H9 (cell line): ENCODE data around the gene STAP2. TPM values are rescaled to one million over a fixed set of nuclear protein-coding genes. Genes with fewer than 3 reads are reported as not detected.

Source experiments
- DNase-seq: peaks from one replicate; pipeline ENCODE4 v3.0.0-alpha.2; 2017
- H2AFZ ChIP-seq: one replicate; pipeline ENCODE4 v1.6.1; 2013; ENCODE audit warnings: mild to moderate bottlenecking, low read length, control low read depth, moderate library complexity
- H2AK5ac ChIP-seq: 2 replicates; pipeline ENCODE4 v1.6.1; 2013; ENCODE audit warnings: low read length, control low read depth, mixed read lengths; ENCODE audit not compliant: insufficient read length
- H2BK120ac ChIP-seq: one replicate; pipeline ENCODE4 v1.6.1; 2013; ENCODE audit warnings: low read depth, mild to moderate bottlenecking, low read length, control low read depth, inconsistent platforms; ENCODE audit not compliant: poor library complexity, severe bottlenecking
- H2BK12ac ChIP-seq: 2 replicates; pipeline ENCODE4 v1.6.1; 2013; ENCODE audit warnings: low read length, control low read depth, mixed read lengths, low read depth; ENCODE audit not compliant: insufficient read length
- H2BK15ac ChIP-seq: 2 replicates; pipeline ENCODE4 v1.6.1; 2013; ENCODE audit warnings: low read depth, low read length, control low read depth
- H2BK20ac ChIP-seq: one replicate; pipeline ENCODE4 v1.6.1; 2013; ENCODE audit warnings: low read depth, mild to moderate bottlenecking, low read length, control low read depth, inconsistent platforms; ENCODE audit not compliant: poor library complexity, severe bottlenecking
- H2BK5ac ChIP-seq: 2 replicates; pipeline ENCODE4 v1.6.1; 2013; ENCODE audit warnings: low read length, control low read depth, mixed read lengths; ENCODE audit not compliant: insufficient read length
- H3K14ac ChIP-seq: 2 replicates; pipeline ENCODE4 v1.6.1; 2013; ENCODE audit warnings: low read length, control low read depth; ENCODE audit not compliant: insufficient read depth
- H3K18ac ChIP-seq: 2 replicates; pipeline ENCODE4 v1.6.1; 2013; ENCODE audit warnings: low read depth, mild to moderate bottlenecking, mixed read lengths, low read length, control low read depth; ENCODE audit not compliant: insufficient read length
- H3K23ac ChIP-seq: 2 replicates; pipeline ENCODE4 v1.6.1; 2013; ENCODE audit warnings: low read length, control low read depth, mixed read lengths, low read depth; ENCODE audit not compliant: insufficient read length
- H3K23me2 ChIP-seq: 2 replicates; pipeline ENCODE4 v1.6.1; 2013; ENCODE audit warnings: low read depth, mild to moderate bottlenecking, mixed read lengths, low read length, control low read depth; ENCODE audit not compliant: insufficient read length, poor library complexity, severe bottlenecking
- H3K27ac ChIP-seq: 2 replicates; pipeline ENCODE4 v1.5.1; 2013; ENCODE audit warnings: low read length, control low read depth, mixed read lengths, low read depth; ENCODE audit not compliant: insufficient read length
- H3K27me3 ChIP-seq: 2 replicates; pipeline ENCODE4 v1.6.1; 2013; ENCODE audit warnings: low read length, control low read depth, inconsistent platforms; ENCODE audit not compliant: insufficient read depth
- H3K4ac ChIP-seq: 2 replicates; pipeline ENCODE4 v1.6.1; 2013; ENCODE audit warnings: low read depth, mild to moderate bottlenecking, control low read depth, inconsistent platforms, low read length, moderate library complexity
- H3K4me1 ChIP-seq: 2 replicates; pipeline ENCODE4 v1.6.1; 2013; ENCODE audit warnings: low read length, control low read depth, inconsistent platforms; ENCODE audit not compliant: insufficient read depth
- H3K4me2 ChIP-seq: 2 replicates; pipeline ENCODE4 v1.6.1; 2013; ENCODE audit warnings: low read length, control low read depth, mixed read lengths; ENCODE audit not compliant: insufficient read length, insufficient read depth
- H3K56ac ChIP-seq: 2 replicates; pipeline ENCODE4 v1.6.1; 2013; ENCODE audit warnings: low read depth, mild to moderate bottlenecking, mixed read lengths, low read length, control low read depth; ENCODE audit not compliant: insufficient read length
- H3K79me1 ChIP-seq: 2 replicates; pipeline ENCODE4 v1.6.1; 2013; ENCODE audit warnings: low read depth, mild to moderate bottlenecking, moderate library complexity, low read length, control low read depth, inconsistent platforms; ENCODE audit not compliant: insufficient read depth, poor library complexity, severe bottlenecking
- H3K79me2 ChIP-seq: 2 replicates; pipeline ENCODE4 v1.6.1; 2013; ENCODE audit warnings: low read length, control low read depth, inconsistent platforms; ENCODE audit not compliant: insufficient read depth
- H3K9ac ChIP-seq: 2 replicates; pipeline ENCODE4 v1.6.1; 2013; ENCODE audit warnings: low read length, control low read depth, mixed read lengths; ENCODE audit not compliant: insufficient read length; ENCODE audit errors: extremely low read depth
- H3K9me3 ChIP-seq: one replicate; pipeline ENCODE4 v1.6.1; 2013; ENCODE audit warnings: low read depth, low read length, inconsistent platforms; ENCODE audit not compliant: control insufficient read depth
- H3T11ph ChIP-seq: one replicate; pipeline ENCODE4 v1.6.1; 2013; ENCODE audit warnings: mild to moderate bottlenecking, low read length, control low read depth, inconsistent platforms
- H4K20me1 ChIP-seq: one replicate; pipeline ENCODE4 v1.6.1; 2013; ENCODE audit not compliant: control insufficient read depth, insufficient read length, insufficient read depth
- H4K5ac ChIP-seq: 2 replicates; pipeline ENCODE4 v1.6.1; 2013; ENCODE audit warnings: low read depth, mild to moderate bottlenecking, mixed read lengths, low read length, control low read depth; ENCODE audit not compliant: insufficient read length
- H4K8ac ChIP-seq: replicated peaks from 2 replicates; pipeline ENCODE4 v1.6.1; 2013; ENCODE audit warnings: low read length, control low read depth, mixed read lengths, low read depth; ENCODE audit not compliant: insufficient read length
- H4K91ac ChIP-seq: 2 replicates; pipeline ENCODE4 v1.6.1; 2013; ENCODE audit warnings: low read depth, mild to moderate bottlenecking, moderate library complexity, mixed read lengths, low read length, control low read depth; ENCODE audit not compliant: insufficient read length
- H3K27ac Mint-ChIP-seq, 3 experiments: 2 replicates in 2 of 3; 3 replicates in 1 of 3; pipeline ENCODE4 v1.8.0; 2020 to 2021; ENCODE audit warnings: mixed read lengths in 3 of 3, mild to moderate bottlenecking in 1 of 3, moderate library complexity in 1 of 3
- H3K27me3 Mint-ChIP-seq: 2 replicates; pipeline ENCODE4 v1.8.0; 2021; ENCODE audit warnings: low read depth, mild to moderate bottlenecking, moderate library complexity, mixed read lengths
- H3K36me3 Mint-ChIP-seq, 3 experiments: 2 replicates in 2 of 3; 3 replicates in 1 of 3; pipeline ENCODE4 v1.8.0; 2020 to 2021; ENCODE audit warnings: low read depth in 3 of 3, mixed read lengths in 3 of 3; ENCODE audit not compliant: insufficient read depth in 1 of 3
- H3K4me1 Mint-ChIP-seq, 2 experiments: 2 replicates each; pipeline ENCODE4 v1.8.0; 2020; ENCODE audit warnings: mixed read lengths in 2 of 2
- H3K4me3 Mint-ChIP-seq, 2 experiments: 2 replicates in 1 of 2; 3 replicates in 1 of 2; pipeline ENCODE4 v1.8.0; 2020 to 2021; ENCODE audit warnings: mild to moderate bottlenecking in 2 of 2, mixed read lengths in 2 of 2, moderate library complexity in 1 of 2
- H3K9me3 Mint-ChIP-seq, 2 experiments: 2 replicates in 1 of 2; 3 replicates in 1 of 2; pipeline ENCODE4 v1.8.0; 2020; ENCODE audit warnings: mild to moderate bottlenecking in 2 of 2, mixed read lengths in 2 of 2, moderate library complexity in 1 of 2
- WGBS: extraction: QIAGEN DNeasy Blood & Tissue Kit; methylation state at CpG from one replicate; pipeline ENCODE4 v1.1.7; 2013; ENCODE audit warnings: missing lambda C conversion rate, low lambda C conversion rate, mixed read lengths; ENCODE audit not compliant: insufficient read length; ENCODE audit errors: extremely low coverage; 5-methylcytosine and 5-hydroxymethylcytosine counted together
- total RNA-seq: library from RNA; stranded (reverse); gene quantifications from 2 replicates; pipeline ENCODE4 v1.2.1, GENCODE V29; 2021
- TF ChIP-seq, protein P1 (sequence below): fragments of 200-600 bp; sonication (generic); conservative IDR thresholded peaks from 3 replicates; pipeline ENCODE4 v1.8.0; 2021; ENCODE audit warnings: antibody characterized with exemption, mild to moderate bottlenecking

STAP2 gene
- total RNA-seq, 1 experiment from 2014 or later, result 20.2 TPM

DNA sequence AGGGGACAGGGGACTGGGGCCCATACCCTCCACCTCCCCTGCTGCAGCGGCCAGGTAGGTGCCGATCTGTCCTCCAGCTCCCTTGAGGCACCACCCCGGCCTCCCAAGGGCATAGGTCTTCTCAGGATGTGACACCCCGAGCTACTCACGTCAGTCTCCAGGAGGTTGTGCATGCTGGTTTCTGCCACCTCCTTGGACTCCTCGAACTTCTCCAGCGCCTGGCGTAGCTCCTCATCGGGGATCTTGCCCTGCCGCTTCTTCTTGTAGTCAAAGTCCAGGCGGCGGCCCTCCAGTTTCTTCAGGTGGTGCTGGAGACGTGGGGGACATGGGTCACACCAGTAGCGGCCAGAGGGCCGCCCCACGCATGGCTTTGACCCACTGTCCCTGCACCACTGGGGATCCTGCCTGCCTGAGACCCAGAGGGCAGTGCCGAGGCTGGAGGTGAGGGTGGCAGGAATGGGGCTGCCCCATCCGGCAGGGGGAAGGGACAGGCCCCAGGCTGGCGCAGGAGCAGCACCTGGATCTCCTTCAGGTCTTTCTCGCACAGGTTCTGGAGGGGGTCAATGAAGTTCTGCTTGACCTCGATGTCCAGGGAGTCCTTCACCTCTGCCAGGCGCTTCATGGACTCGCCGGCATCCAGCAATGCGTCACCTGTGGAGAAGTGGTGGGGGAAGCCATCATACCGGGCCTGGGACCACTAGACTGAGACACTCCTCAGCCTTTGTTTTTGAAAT, 25.1 kb upstream of the STAP2 start:
- no CpG with 5 or more reads among the region's 26 CpGs for WGBS
- H2BK12ac ChIP-seq, result no peak overlapping the region
- H3K23me2 ChIP-seq, result no peaks in the 10 kb centered on the region
- no peak overlapping the region for H3K23ac ChIP-seq
- no peak overlapping the region for H3T11ph ChIP-seq
- Mint-ChIP-seq H3K27me3 (peaks cover 8% of the 10 kb centered on the region), H3K4me3 (no peak overlapping the region), H3K4me1 (peaks cover 9 to 16% of the 10 kb centered on the region in 2 experiments; a peak in 3 of 4 replicates), H3K36me3 (peaks cover 1 to 37% (median 17%) of the 10 kb centered on the region in 3 experiments; a peak in 6 of 7 replicates), H3K27ac (0 out of 7 replicates have a peak overlapping the region, but pooled peaks of 1 of the 3 experiments have one; percentile 55), H3K9me3 (no peaks in the 10 kb centered on the region)
- H4K91ac ChIP-seq, result no peak overlapping the region
- no peak overlapping the region for H3K4ac ChIP-seq
- TF ChIP-seq, protein P1, sequence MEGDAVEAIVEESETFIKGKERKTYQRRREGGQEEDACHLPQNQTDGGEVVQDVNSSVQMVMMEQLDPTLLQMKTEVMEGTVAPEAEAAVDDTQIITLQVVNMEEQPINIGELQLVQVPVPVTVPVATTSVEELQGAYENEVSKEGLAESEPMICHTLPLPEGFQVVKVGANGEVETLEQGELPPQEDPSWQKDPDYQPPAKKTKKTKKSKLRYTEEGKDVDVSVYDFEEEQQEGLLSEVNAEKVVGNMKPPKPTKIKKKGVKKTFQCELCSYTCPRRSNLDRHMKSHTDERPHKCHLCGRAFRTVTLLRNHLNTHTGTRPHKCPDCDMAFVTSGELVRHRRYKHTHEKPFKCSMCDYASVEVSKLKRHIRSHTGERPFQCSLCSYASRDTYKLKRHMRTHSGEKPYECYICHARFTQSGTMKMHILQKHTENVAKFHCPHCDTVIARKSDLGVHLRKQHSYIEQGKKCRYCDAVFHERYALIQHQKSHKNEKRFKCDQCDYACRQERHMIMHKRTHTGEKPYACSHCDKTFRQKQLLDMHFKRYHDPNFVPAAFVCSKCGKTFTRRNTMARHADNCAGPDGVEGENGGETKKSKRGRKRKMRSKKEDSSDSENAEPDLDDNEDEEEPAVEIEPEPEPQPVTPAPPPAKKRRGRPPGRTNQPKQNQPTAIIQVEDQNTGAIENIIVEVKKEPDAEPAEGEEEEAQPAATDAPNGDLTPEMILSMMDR, result no peak
- no peaks in the 10 kb centered on the region for H3K79me2 ChIP-seq
- no peaks in the 10 kb centered on the region for H3K9me3 ChIP-seq
- no peak overlapping the region for H2BK120ac ChIP-seq
- H4K8ac ChIP-seq, result no peak overlapping the region
- H2AFZ ChIP-seq, result no peak overlapping the region
- no peaks in the 10 kb centered on the region for H4K20me1 ChIP-seq
- no peaks in the 10 kb centered on the region; the same call in 1 of the 2 replicates for H3K4me1 ChIP-seq
- H3K27me3 ChIP-seq, result no peaks in the 10 kb centered on the region
- no peak overlapping the region for H3K14ac ChIP-seq
- H3K9ac ChIP-seq, result no peak overlapping the region
- H3K79me1 ChIP-seq, result no peaks in the 10 kb centered on the region
- no peak overlapping the region for H2BK20ac ChIP-seq
- H2AK5ac ChIP-seq, result no peak overlapping the region
- no peak overlapping the region for H3K18ac ChIP-seq
- no peak overlapping the region for H2BK5ac ChIP-seq
- H3K56ac ChIP-seq, result no peak overlapping the region
- no peak for DNase-seq
- no peak overlapping the region for H4K5ac ChIP-seq
- no peak overlapping the region for H2BK15ac ChIP-seq
- H3K27ac ChIP-seq, result no peak overlapping the region
- no peak overlapping the region for H3K4me2 ChIP-seq
